Mesenteric fat pad (tissue), 1 donor: Measurements from ENCODE around the gene SLAIN2. TPM values are rescaled to one million over a fixed set of nuclear protein-coding genes. Genes with fewer than 3 reads are reported as not detected.
"Not testable (repeated sequence)": the region's sequence is repeated elsewhere in the genome, so short reads cannot be mapped to it uniquely, and the experiment has no call there.

Experiments used
- DNase-seq: peaks from one replicate; pipeline ENCODE4 v3.0.0-alpha.2; 2020; ENCODE audit warnings: low spot score
- total RNA-seq: library from RNA; stranded (reverse); fragmentation: NEBNext Ultra II Directional; extraction: Animal tissue kit (Norgen Biotek cat#: 25700); gene quantifications from one replicate; pipeline ENCODE4 v1.2.1, GENCODE V29; 2021
- donor health status: DM: yes; HTN: yes; CAD: no.

The SLAIN2 gene
- total RNA-seq, 1 donor from 2014 or later = 116 TPM

DNA sequence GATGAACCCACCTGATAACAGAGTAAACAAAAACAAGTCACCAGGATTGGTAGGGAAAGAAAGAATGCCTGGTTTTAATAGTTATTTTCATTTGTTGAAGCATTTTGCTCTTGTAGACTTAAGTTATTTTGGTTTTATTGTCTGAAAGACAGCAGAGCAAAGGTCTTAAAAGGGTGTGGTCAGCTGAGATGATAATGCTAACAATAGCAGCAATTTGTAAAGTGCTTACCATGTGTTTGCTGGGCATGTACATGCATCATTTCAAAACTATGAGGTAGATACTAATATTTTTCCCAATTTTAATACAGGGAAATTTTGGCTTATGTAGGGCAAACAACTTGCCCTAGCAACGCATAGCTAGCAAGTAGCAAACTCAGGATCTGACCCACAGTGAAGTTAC, 95.0 kb downstream of the SLAIN2 start:
- DNase-seq = no peak

DNA sequence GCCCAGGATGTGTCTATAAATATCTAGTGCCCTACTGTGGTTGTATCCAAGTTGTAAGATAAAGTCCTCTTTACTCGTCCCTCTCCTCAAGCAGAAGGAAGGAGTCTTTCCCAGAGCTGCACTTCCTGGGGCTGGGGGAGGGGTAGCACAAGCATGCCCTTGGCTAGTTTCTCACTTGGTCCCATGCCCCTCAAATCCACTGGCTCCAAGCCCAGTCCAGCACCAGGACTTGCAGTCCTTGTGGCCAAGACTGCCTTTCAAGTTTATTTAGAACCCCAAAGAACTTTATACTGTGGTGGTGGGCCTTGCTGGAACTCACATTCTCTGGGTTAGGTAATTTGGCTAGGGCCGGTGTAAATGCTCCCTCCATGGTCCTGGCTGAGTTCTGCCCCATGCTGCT, 98.7 kb downstream of the SLAIN2 start:
- DNase-seq = no peak

DNA sequence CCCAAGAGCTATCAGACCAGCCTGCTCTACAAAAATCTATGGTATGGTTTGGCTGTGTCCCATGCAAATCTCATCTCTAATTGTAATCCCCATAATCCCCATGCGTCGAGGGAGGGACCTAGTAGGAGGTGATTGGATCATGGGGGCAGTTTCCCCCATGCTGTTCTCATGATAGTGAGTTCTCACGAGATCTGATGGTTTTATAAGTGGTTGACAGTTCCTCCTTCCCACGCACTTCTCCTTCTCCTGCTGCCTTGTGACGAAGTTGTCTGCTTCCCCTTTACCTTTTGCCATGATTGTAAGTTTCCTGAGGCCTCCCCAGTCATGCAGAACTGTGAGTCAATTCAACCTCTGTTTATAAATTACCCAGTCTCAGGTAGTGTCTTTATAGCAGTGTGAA, 99.6 kb downstream of the SLAIN2 start:
- DNase-seq = not testable (repeated sequence)

DNA sequence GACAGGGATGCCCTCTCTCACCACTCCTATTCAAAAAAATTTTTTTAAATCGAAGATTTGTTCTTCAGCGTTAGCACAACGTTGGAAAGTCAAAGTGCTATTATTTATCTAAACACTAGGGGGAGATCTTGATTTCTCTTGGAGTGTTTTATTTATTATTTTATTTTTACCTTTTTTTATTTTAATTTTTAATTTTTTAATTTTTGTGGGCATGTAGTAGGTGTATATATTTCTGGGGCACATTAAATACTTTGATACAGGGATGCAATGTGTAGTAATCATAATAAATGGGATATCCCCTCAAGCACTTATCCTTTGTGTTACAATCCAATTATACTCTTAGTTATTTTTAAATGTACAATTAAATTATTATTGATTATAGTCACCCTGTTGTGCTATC, 104.4 kb downstream of the SLAIN2 start:
- DNase-seq = no peak

DNA sequence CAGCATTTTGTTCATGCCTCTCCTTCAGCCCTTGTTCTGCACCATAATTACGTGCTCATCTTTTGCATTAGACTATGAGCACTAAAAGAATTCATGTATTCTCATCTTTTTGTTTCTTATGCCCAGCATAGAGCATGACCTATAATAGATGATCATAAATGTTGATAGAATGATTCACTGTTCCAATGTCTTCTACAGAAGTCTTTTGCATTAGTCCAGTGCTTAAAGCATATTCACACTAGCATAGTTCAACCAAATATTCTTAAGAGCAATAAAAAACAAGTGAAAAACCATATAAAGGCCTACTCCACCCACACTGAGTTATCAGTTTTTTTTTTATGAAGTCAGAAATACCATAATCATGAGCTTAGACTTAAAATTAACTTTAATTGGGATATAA, 105.3 kb downstream of the SLAIN2 start:
- no peak for DNase-seq

DNA sequence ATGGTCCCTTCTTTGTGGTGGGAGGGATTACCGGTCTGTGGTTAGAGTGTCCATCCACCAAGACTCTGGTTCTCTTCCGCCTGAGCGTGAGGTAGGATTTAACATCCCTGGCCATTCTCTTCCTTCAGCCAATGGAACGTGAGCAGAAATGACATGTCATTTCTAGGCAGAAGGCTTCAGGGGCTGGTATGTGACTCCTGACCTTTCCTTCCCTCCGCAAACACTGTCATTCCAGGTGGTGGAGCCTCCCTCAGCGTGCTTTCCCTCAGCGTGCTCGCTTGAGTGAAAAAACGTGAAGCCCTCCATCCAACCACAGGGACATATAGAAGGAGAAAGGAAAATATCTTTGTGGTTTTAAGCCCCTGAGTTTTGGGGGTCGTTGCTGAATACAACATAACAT, 107.8 kb downstream of the SLAIN2 start:
- no peak for DNase-seq

DNA sequence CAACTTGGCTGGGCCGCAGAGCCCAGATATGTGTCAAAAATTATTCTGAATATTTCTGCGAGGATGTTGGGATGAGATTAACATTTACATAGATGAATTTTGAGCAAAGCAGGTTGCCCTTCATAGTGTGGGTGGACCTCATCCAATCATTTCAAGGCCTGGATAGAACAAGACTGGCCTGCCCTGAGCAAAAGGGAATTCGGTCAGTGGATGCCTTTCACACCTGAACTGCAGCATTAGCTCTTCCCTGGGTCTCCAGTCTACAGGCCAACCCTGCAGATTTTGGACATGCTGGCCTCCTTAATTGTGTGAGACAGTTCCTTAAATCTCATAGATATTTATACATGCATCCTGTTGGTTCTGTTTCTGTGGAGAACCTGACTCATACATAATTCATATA, 109.4 kb downstream of the SLAIN2 start:
- no peak for DNase-seq

DNA sequence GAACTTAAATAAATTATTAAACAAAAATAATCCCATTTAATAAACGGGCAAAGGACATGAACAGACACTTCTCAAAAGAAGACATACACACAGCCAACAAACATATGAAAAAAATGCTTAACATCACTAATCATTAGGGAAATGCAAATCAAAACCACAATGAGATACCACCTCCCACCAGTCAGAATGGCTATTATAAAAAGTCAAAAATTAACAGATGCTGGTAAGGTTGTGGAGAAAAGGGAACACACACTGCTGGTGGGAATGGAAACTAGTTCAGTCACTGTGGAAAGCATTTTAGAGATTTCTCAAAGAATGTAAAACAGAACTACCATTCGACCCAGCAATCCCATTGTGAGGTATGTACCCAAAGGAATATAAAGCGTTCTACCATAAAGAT, 110.3 kb downstream of the SLAIN2 start:
- DNase-seq = not testable (repeated sequence)

DNA sequence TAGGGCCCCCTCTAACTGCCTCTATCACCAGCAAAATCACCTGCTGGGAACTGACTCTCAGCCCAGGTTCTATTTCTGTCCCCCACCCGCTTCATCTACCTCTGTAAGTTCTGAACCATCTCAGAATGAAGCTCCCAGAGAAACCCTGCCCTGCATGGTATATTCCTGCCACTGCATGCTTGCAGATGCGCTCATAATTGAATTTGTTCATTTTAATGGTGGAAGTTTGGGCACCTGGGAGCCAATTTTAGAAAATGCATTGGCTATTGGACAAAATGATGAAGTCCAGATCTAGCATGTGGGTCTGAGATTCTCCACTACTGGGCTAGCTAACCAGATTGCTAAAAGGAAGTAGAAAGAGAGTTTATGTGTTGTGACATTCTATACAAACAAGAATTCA, 113.3 kb downstream of the SLAIN2 start:
- DNase-seq = no peak

DNA sequence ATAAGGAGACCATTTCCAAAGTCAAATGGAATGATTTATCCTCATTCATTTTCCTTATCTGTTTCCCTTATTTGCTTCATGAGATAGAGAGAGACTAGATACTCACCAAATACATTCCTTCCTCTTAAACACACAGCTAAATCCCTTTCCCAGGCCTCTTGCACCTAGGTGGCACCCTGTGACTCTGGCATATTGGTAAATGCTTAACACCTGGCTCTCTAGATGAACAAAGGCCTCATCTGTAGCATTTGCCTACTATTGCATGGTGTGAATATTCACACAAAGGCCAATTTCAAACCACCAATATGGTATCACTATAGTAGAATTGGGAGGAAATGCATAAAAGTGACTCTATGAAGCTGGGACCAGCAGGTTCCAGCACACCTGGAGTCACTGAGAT, 119.7 kb downstream of the SLAIN2 start:
- no peak for DNase-seq

DNA sequence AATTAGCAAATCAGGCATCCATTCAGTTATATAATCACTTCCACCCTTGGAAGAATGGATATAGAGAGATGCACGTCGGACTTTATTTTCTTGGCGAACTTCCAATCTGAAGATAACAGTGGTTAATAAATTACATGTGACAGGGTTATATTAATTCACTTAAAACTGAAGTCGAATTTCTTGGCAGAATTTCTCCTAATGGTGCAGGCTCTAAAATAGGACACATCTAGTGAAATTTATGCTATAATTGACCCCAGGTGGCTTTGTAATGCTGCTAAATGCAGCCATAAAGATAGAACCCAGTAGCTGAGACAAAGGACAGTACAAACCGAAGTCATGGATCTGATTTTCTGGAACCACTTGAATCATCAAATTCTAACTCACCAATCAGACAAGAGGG, 121.0 kb downstream of the SLAIN2 start:
- no peak for DNase-seq

DNA sequence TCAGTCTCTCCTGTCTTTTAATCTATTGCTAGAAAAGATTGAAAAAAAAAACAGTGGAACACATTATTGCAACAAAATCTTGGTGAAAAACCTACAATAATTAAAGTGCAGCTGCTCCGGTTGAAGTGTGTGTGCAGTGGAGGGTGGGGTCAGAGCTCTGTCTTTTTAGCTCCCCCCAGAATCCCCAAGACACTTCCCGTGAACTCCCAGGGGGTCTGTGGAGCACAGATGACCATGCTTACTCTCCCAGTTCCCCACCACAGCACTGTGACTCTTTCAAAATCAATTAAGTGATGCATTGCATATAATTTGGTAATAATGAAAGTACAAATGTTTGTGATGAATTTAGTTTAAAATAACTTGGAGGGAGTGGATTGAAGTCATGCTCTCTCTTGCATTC, 126.1 kb downstream of the SLAIN2 start:
- DNase-seq = no peak

DNA sequence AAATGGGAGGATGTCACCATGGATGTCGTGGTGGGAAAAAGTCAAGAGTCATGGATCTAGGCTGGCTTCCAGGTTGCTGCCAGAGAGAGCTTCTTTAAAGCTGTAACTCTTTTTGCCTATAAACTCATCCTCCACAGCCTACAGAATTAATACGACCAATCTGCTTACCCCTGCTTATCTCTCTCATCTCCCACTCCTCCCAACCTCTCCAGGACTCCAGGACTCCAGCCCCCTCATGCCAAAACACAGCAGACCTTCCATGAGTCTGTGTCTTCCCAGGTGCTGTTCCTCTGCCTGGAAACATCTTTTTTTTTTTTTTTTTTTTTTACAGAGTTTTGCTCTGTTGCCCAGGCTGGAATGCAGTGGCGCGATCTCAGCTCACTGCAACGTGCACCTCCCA, 126.6 kb downstream of the SLAIN2 start:
- no peak for DNase-seq

DNA sequence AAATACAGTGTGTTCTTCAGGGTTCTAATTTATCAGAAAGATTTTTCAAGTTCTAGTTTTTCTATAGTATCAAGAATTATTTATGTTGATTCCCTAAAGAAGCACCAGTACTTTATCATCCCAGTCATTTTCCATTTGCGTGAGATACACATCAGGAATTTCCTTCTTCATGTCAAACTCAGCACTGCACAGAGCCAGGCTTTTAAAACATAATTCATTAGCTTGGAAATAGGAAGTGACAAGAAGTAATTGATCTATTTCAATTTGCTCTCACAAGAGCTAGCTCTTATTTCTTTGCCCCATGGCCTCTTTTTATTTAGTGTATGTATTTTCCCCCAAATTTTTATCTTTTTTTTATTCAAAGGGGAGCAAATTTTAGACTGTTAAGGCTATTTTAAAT, 128.8 kb downstream of the SLAIN2 start:
- DNase-seq = no peak

DNA sequence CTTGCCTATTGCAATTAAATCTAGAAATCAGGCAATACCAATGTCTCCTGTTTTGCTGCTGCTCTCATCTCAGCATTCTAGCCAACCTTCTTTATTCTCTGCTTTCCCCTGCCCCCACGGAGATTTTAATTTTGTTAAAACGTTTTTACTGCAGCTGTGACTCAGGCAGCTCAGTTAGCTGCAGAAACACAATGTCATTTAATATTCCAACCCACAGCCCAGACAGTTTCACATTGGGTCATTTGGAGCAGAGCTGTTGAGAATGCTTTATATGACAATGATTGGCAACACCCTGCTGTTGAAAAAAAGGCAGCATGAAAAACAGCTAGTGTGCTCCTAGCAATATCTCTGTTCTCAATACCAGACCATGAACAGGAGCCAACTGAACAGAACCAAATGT, 129.2 kb downstream of the SLAIN2 start:
- no peak for DNase-seq

DNA sequence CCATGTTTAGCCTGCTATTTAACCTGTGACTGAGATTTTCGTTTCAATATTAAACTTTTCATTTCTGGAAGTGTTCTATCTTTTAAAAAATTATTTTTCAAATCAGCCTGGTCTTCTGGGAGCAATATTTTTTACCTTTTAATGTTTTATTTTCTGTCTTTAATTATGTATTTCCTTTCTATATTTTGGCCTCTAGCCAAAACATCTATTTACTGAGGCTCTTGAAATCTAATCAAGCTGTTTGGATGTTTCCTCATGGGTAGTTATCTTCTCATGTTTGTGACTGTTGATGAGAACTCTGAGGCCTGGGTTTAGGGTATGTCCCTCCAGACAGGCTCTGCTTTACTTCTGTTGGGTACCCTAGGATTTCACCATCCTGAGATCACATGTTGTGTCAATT, 131.5 kb downstream of the SLAIN2 start:
- no peak for DNase-seq

DNA sequence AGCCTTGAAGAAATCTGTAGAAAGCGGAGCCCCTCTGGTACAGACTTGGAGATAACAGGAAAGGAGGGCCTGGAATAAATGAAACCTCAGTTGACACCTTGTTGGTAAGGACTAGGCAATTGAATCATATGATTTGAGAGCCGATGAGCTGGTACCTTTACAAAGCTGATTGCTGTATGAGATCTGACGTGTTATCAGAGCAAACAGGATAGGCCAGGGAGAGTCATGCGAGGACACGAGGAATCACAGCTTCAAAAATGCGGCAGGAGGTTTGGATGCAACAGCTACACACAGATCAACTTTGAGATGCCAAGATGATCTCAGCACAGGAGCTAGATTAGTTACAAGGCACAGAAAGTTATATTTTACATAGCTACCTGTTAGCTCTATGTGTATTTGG, 134.4 kb downstream of the SLAIN2 start:
- DNase-seq = no peak

Other genes starting within 250 kb of the SLAIN2 start
- 1.6 TPM for gene TXK, start 207.3 kb upstream of the SLAIN2 start, total RNA-seq
- gene TEC, start 71.7 kb upstream of the SLAIN2 start, total RNA-seq = 5.4 TPM
- not detected for gene SLC10A4, start 141.8 kb downstream of the SLAIN2 start, total RNA-seq
- not detected for gene ZAR1, start 148.7 kb downstream of the SLAIN2 start, total RNA-seq